ENCODE data around the gene STIM2. TPM values are rescaled to one million over a fixed set of nuclear protein-coding genes. Genes with fewer than 3 reads are reported as not detected.
A peak's percentile ranks its signal among the peaks of the same experiment; 100 is the strongest.
"Not testable (repeated sequence)": the region's sequence is repeated elsewhere in the genome, so short reads cannot be mapped to it uniquely, and the experiment has no call there.

The STIM2 gene
- total RNA-seq, 2 experiments from 2014 or later: 70.2 to 75.2 TPM

DNA sequence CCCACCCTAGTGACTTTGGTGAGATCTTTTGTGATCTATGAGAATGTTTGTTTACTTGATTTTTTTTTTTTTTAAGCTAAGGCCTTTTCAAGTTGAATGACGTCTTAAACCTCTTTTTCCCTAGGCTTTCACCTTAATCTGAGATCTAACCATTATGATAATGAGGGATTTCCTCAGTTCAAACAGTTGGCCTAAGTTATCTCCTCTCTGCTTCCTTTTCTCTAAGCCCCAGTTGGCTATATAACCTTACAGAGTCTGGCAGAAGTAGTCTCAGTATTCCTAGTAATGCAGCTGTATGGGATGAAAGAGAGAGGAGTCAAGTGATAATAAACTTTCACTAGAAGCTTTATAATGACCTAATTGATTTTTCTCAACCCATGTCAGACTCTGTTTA is 99.0 kb downstream of the STIM2 start:
- Mint-ChIP-seq H3K9me3 (no peaks in the 10 kb centered on the region), H3K27ac (no peak overlapping the region), H3K36me3 (peaks cover 16% of the 10 kb centered on the region), H3K4me1 (peaks cover 22% of the 10 kb centered on the region), H3K27me3 (no peaks in the 10 kb centered on the region), H3K4me3 (peak overlapping the region; percentile 15)
- peak; percentile 52 for ATAC-seq (ENCODE audit: low read depth)
- POLR2A ChIA-PET: no interaction called here
- no peak for DNase-seq

DNA sequence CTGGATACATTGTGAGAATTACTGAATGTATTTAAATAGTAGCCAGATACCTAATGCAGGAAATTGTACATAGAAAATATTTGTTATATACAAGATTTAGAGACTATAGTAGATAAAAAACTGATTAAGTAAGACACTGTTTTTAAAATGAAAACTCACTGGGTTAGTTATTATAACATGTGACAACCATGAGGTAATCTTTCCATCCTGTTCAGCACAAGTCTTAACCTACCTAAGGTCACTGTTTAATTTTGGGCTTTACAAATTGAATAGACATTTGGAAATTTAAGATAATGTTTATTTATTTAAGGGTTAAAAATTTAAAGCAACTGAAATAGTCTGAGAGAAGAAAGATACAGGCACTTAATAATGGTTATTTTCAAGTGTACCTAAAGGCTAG is 102.1 kb downstream of the STIM2 start:
- DNase-seq (no peak), ATAC-seq (ENCODE audit: low read depth) (no peak)
- Mint-ChIP-seq H3K27ac (no peak overlapping the region), H3K9me3 (no peaks in the 10 kb centered on the region), H3K36me3 (peaks cover 26% of the 10 kb centered on the region), H3K27me3 (no peaks in the 10 kb centered on the region), H3K4me3 (no peak overlapping the region), H3K4me1 (peaks cover 22% of the 10 kb centered on the region)
- POLR2A ChIA-PET: no interaction called here

DNA sequence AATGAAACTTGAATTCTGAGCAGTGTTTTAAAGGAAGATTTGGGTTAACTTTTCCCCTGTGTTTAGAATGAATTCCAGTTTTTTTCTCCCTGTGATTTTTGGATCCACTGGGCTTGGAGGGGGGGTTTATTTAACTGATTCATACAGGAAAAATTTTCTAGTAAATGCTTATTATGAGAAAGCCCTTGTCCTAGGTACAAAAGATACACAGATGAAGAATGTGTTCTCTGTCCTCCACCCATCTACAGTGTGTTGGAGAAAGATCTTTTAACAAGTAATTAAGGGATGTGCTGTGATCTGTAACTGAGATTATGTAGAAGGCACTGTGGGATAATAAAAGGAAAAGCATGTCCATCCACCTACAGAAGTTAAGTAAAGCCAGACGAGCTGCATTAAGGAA is 103.9 kb downstream of the STIM2 start:
- Mint-ChIP-seq H3K4me3 (no peak overlapping the region), H3K4me1 (peaks cover 21% of the 10 kb centered on the region), H3K9me3 (peaks cover 2% of the 10 kb centered on the region), H3K27ac (no peak overlapping the region), H3K27me3 (no peaks in the 10 kb centered on the region), H3K36me3 (peaks cover 31% of the 10 kb centered on the region)
- no peak for ATAC-seq (ENCODE audit: low read depth)
- DNase-seq: no peak
- POLR2A ChIA-PET: no interaction called here

DNA sequence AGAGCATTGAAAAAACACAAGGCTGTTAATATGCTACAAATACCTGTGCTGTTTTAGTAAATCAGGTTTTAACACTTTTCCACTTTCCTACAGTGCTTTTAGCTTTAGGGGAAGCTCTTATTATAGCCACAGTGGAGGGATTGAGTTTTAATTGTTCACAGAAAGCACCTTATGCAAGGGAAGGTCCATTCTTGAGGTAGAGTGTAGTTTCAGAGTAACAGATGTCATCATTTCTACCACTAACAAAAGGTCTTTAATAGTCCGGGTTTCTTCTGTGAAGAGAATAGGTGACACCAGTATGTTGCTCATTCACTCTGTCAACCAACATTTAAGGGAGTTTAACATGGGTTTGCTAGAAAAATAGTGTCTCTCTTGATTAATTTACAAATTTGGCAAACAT is 104.4 kb downstream of the STIM2 start:
- Mint-ChIP-seq H3K4me3 (no peak overlapping the region), H3K27ac (no peak overlapping the region), H3K36me3 (peaks cover 32% of the 10 kb centered on the region), H3K4me1 (peaks cover 18% of the 10 kb centered on the region), H3K9me3 (peaks cover 4% of the 10 kb centered on the region), H3K27me3 (no peaks in the 10 kb centered on the region)
- POLR2A ChIA-PET: no interaction called here
- no peak for ATAC-seq (ENCODE audit: low read depth)
- no peak for DNase-seq

DNA sequence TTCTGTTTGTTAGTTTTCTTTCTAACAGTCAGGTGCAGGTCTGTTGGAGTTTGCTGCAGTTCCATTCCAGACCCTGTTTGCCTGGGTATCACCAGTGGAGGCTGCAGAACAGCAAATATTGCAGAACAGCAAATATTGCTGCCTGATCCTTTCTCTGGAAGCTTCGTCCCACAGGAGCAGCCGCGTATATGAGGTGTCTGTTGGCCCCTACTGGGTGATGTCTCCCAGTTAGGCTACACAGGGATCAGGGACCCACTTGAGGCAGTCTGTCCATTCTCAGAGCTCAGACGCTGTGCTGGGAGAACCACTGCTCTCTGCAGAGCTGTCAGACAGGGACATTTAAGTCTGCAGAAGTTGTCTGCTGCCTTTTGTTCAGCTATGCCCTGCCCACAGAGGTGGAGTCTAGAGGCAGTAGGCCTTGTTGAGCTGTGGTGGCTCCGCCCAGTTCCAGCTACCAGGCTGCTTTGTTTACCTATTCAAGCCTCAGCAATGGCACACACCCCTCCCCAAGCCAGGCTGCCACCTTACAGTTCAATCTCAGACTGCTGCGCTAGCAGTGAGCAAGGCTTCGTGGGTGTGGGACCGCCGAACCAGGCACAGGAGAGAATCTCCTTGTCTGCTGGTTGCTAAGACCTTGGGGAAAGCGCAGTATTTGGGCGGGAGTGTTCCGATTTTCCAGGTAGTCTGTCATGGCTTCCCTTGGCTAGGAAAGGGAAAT is 115.0 kb downstream of the STIM2 start:
- Mint-ChIP-seq H3K9me3 (peaks cover 18% of the 10 kb centered on the region), H3K36me3 (peaks cover 52% of the 10 kb centered on the region), H3K4me1 (peaks cover 31% of the 10 kb centered on the region)
- H3K27ac Mint-ChIP-seq; POLR2A ChIA-PET; H3K4me3 Mint-ChIP-seq; ATAC-seq (ENCODE audit: low read depth); DNase-seq; H3K27me3 Mint-ChIP-seq: not testable (repeated sequence)

DNA sequence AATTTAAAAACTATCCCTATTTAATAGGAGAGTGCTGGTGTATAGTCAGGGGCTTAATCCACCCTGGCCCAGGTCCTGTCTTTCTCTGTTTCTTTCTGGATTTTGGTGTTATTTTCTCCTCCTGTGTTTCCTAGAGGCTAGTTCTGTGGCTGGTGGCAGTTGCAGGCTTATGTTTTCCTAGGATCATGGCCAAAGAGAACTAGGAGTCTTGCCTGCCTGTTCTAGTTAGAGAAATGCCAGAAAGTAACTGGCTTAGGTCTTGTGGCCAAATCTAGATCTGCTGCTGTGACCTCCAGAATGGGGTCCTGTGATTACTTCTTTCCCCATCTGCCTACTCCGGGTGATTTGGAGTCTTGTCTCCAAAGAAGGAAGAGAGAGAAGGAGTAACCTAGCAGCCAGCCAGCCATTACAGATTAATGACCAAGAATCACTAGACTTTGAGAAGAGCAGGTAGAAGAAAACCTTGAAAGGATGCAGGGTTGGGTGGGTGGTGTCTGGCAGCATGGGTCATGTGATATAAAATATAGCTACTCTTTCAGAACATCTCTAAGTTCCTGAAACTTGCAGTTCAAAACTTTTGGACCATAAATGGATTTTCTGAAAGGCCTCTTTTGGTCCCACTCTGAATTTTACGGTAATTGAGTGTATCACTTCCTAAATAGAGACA is 117.9 kb downstream of the STIM2 start:
- no peak overlapping the region for H3K4me3 Mint-ChIP-seq
- peaks cover 28% of the 10 kb centered on the region for H3K36me3 Mint-ChIP-seq
- peaks cover 7% of the 10 kb centered on the region for H3K9me3 Mint-ChIP-seq
- no peak overlapping the region for H3K27ac Mint-ChIP-seq
- no peak for ATAC-seq (ENCODE audit: low read depth)
- no peak for DNase-seq
- POLR2A ChIA-PET: no interaction called here
- H3K4me1 Mint-ChIP-seq: peaks cover 24% of the 10 kb centered on the region
- no peaks in the 10 kb centered on the region for H3K27me3 Mint-ChIP-seq

DNA sequence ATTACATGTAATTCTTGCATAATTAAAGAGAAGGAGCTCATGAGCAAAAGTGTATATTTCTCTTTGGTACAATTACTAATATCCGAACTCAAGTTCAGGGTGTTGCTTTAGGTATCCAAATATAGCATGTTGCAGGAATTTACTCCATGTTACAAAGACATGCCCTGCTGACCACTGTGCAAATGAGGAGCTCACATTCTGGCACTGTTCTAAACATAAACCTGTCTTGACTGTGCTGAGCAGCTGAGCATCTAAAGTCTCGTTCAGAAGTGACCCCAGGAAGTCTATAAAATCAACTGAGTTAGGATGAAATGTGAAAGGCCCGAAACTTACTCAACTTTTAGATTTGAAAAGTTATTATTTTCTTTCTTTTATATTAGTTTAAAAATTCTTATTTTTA is 124.3 kb downstream of the STIM2 start:
- POLR2A ChIA-PET: interaction anchor here (1.2 kb wide), 1 partner anchor 99 kb away, joined by 5 read pairs; no protein-coding TSS in a partner anchor
- H3K36me3 Mint-ChIP-seq: peaks cover 14% of the 10 kb centered on the region
- peaks cover 25% of the 10 kb centered on the region for H3K4me1 Mint-ChIP-seq

DNA sequence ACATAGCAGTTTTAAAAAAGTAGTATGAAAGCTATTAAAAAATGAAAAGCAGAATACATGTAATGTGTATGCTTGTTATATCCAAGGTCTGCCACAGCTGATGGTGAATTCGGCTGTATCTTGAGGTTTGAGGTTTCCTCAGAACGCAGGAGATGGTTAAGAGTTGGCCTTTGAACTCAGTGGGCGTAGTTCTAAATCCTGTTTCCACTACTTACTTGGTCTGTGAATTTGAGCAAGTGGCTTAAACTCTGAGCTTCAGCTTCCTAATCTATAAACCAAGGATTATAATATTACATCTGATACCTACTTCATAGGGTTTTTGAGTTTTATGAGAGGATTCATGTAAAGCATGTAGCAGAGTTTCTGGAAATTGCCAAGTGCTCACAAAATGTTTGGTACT is 125.2 kb downstream of the STIM2 start:
- POLR2A ChIA-PET: interaction anchor here (0.7 kb wide), 1 partner anchor 100 kb away, joined by 3 read pairs; no protein-coding TSS in a partner anchor
- no peaks in the 10 kb centered on the region for H3K27me3 Mint-ChIP-seq
- H3K4me3 Mint-ChIP-seq: peak overlapping the region; percentile 12
- H3K36me3 Mint-ChIP-seq: peaks cover 19% of the 10 kb centered on the region
- H3K9me3 Mint-ChIP-seq: peaks cover 6% of the 10 kb centered on the region
- H3K27ac Mint-ChIP-seq: peak overlapping the region; percentile 12
- H3K4me1 Mint-ChIP-seq: peaks cover 25% of the 10 kb centered on the region
- peak; percentile 94 for ATAC-seq (ENCODE audit: low read depth)
- no peak for DNase-seq

More for the DNA sequence above, 124.3 kb downstream of the STIM2 start:
- Mint-ChIP-seq H3K27ac (no peak overlapping the region), H3K9me3 (peaks cover 2% of the 10 kb centered on the region), H3K27me3 (no peaks in the 10 kb centered on the region), H3K4me3 (no peak overlapping the region)
- no peak for DNase-seq
- no peak for ATAC-seq (ENCODE audit: low read depth)

DNA sequence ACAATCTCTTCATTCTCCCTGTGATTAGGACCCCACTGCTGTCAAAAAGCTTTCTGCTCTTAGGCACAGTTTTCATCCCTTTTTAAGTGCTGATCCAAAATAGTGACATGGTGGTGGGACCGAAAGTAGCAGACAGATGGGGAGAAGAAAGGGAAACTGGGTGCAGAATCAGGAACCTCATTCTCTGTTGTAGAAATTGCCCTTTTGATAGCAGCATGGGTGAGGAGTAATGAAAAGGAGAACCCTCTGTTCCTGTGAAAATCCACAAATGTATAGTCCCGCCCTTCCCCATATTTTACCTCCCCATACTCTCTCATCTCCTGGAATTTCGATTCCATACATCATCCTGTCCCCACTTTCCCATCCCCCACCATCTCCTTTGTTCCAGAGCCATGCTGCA is 126.5 kb downstream of the STIM2 start:
- ATAC-seq (ENCODE audit: low read depth): no peak
- Mint-ChIP-seq H3K9me3 (peaks cover 6% of the 10 kb centered on the region), H3K27me3 (no peaks in the 10 kb centered on the region), H3K4me3 (no peak overlapping the region), H3K27ac (peak overlapping the region; percentile 15), H3K4me1 (peaks cover 25% of the 10 kb centered on the region), H3K36me3 (peaks cover 23% of the 10 kb centered on the region)
- POLR2A ChIA-PET: no interaction called here
- no peak for DNase-seq

DNA sequence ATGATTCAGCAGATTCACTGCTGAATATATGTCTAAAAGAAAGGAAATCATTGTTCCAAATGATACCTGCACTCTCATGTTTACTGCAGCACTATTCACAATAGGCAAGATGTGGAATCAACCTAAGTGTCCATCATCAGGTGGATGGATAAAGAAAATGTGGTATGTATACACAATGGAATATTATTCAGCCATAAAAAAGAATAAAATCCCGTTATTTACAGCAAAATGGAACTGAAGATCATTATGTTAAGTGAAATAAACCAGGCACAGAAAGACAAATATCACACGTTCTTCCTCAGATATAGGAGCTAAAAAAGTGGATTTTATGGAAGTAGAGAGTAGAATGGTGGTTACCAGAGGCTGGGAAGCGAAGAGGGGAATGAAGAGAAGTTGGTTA is 130.4 kb downstream of the STIM2 start:
- no peak overlapping the region for H3K4me3 Mint-ChIP-seq
- no peak overlapping the region for H3K27ac Mint-ChIP-seq
- no peaks in the 10 kb centered on the region for H3K27me3 Mint-ChIP-seq
- DNase-seq (no peak), ATAC-seq (ENCODE audit: low read depth) (no peak)
- peaks cover 18% of the 10 kb centered on the region for H3K4me1 Mint-ChIP-seq
- peaks cover 26% of the 10 kb centered on the region for H3K36me3 Mint-ChIP-seq
- H3K9me3 Mint-ChIP-seq: peaks cover 6% of the 10 kb centered on the region
- POLR2A ChIA-PET: interaction anchor here (1.1 kb wide), 1 partner anchor 107 kb away, joined by 3 read pairs; no protein-coding TSS in a partner anchor

DNA sequence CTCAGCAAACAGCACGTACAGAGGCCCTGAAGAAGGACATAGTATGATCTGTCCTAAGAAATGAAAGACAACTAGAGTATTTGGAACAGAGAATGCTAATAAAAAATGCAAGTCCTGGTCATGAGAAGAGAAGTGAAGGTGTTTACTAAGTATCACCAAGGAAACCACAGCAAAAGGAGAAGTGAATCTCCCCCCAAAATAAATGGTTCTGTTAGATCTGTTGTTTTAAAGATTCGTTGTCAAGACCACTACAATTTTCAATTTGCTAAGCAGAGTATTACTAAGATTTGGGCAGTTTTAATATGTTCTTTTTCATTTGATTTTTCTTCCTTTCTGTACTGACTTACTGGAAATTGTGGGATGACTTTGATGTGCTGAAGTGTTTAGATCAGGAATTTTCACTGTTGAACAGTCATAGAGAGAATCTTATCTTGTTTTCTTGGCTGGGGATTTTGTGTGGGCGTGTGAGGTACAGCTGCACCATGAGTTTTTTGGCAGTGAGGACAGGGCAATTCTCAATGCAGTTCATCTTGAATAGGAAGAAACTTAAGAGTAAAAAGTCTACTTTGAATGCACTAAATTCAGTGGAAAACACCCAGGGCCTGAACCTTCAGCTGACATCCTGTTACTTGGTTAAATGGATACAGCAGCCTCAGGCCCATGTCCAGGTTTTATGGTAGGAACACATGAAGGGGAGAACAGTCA is 132.2 kb downstream of the STIM2 start:
- Mint-ChIP-seq H3K36me3 (peaks cover 30% of the 10 kb centered on the region), H3K9me3 (peaks cover 6% of the 10 kb centered on the region), H3K4me3 (no peak overlapping the region), H3K4me1 (peaks cover 13% of the 10 kb centered on the region), H3K27ac (no peak overlapping the region), H3K27me3 (no peaks in the 10 kb centered on the region)
- no peak for DNase-seq
- POLR2A ChIA-PET: interaction anchor here (2.1 kb wide), 1 partner anchor 132 kb away, joined by 7 read pairs; the partner anchor contains the start of gene STIM2
- ATAC-seq (ENCODE audit: low read depth): peak; percentile 47

DNA sequence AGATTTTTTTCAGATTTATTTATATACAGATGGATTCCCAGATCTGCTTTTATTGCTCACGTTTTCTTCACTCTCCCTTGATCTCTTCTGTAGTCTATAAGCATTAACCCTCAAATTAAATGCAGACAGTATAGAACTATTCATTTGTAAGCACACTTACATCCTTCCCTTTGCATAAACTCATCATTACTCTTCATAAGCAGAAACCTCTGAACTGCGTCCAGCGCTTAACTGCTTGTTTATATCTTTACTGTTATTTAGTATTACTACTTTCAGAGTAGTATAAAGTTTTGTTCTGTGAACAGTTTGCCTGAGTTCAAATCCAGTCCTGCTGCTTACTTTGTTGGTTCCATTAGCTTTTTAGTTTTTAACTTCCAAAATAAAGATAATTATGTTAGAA is 132.9 kb downstream of the STIM2 start:
- H3K27ac Mint-ChIP-seq: no peak overlapping the region
- no peak overlapping the region for H3K4me3 Mint-ChIP-seq
- DNase-seq (no peak), ATAC-seq (ENCODE audit: low read depth) (no peak)
- H3K27me3 Mint-ChIP-seq: no peaks in the 10 kb centered on the region
- peaks cover 10% of the 10 kb centered on the region for H3K4me1 Mint-ChIP-seq
- POLR2A ChIA-PET: interaction anchor here (1.5 to 2.1 kb wide), 2 partner anchors 133 to 136 kb away, joined by 4 to 7 read pairs; partner anchors contain the start of gene STIM2
- H3K9me3 Mint-ChIP-seq: peaks cover 4% of the 10 kb centered on the region
- peaks cover 25% of the 10 kb centered on the region for H3K36me3 Mint-ChIP-seq

DNA sequence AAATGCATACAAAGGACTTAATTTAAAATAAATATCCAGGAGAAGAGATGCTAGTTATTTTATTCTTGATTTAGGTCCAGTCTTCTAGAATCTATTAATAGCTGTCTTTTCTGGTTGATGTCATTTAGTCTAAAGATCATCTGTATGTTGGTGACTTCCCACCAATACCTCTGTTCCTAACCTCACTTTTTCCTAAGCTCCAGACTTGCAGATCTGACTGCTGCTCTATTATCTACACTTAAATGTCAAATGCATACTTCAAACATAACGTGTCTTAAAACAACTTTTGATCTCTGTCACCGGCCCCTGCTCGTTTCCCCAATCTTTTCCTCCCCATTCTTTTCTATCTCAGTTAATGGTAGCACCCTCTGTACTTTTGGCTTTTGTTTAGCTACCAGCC is 133.3 kb downstream of the STIM2 start:
- POLR2A ChIA-PET: interaction anchor here (1.5 to 2.1 kb wide), 2 partner anchors 133 to 137 kb away, joined by 4 to 7 read pairs; partner anchors contain the start of gene STIM2
- Mint-ChIP-seq H3K27ac (no peak overlapping the region), H3K27me3 (no peaks in the 10 kb centered on the region), H3K9me3 (peaks cover 4% of the 10 kb centered on the region), H3K36me3 (peaks cover 24% of the 10 kb centered on the region), H3K4me3 (no peak overlapping the region), H3K4me1 (peaks cover 10% of the 10 kb centered on the region)
- ATAC-seq (ENCODE audit: low read depth): no peak
- DNase-seq: no peak

All from activated naive CD8-positive, alpha-beta T cell treated with anti-CD3 and anti-CD28 coated beads, Interleukin-2, amount 10 ng/mL, durations not matched to agents 7 days and 5 days (primary cell).